A673 (cell line): Measurements from ENCODE around the gene ZNF672. TPM values are rescaled to one million over a fixed set of nuclear protein-coding genes. Genes with fewer than 3 reads are reported as not detected.
"Not testable (repeated sequence)": the region's sequence is repeated elsewhere in the genome, so short reads cannot be mapped to it uniquely, and the experiment has no call there.

Experiments used
- BruUV-seq: library from RNA; stranded (reverse); fragments of 400-500 nt; replicated peaks from 2 replicates; lab custom pipeline; 2021; lab: Mats Ljungman, UMichigan
- CTCF ChIA-PET: fragments of 300-600 bp; sonication (Branson Sonifier 250); formaldehyde crosslinking; loops from one replicate; lab custom pipeline; 2022; ENCODE audit warnings: antibody characterized with exemption; lab: Charles Lee
- POLR2A ChIA-PET: fragments of 300-600 bp; sonication (Branson Sonifier 250); formaldehyde crosslinking; loops from one replicate; lab custom pipeline; 2022; ENCODE audit warnings: antibody characterized with exemption; ENCODE audit not compliant: low non-redundant PET; lab: Charles Lee
- DNase-seq: peaks from one replicate; pipeline ENCODE4 v3.0.0-alpha.2; 2015; ENCODE audit warnings: low spot score
- H3K27ac ChIP-seq: fragments of 200-600 bp; sonication (generic); 2 replicates; pipeline ENCODE4 v1.5.1; 2016; ENCODE audit warnings: mixed run types, low read depth, mild to moderate bottlenecking, mixed read lengths, antibody characterized with exemption, low read length; ENCODE audit not compliant: poor library complexity, severe bottlenecking
- H3K27me3 ChIP-seq: fragments of 200-600 bp; sonication (generic); replicated peaks from 2 replicates; pipeline ENCODE4 v1.6.1; 2017; ENCODE audit warnings: mixed run types, low read depth, mild to moderate bottlenecking, mixed read lengths, antibody characterized with exemption, low read length; ENCODE audit not compliant: insufficient read depth, poor library complexity
- H3K36me3 ChIP-seq: fragments of 200-600 bp; sonication (generic); 2 replicates; pipeline ENCODE4 v1.6.1; 2016; ENCODE audit warnings: mixed run types, mild to moderate bottlenecking, mixed read lengths, antibody characterized with exemption, low read length; ENCODE audit not compliant: insufficient read depth, poor library complexity, severe bottlenecking
- H3K4me1 ChIP-seq: fragments of 200-600 bp; sonication (generic); 2 replicates; pipeline ENCODE4 v1.6.1; 2017; ENCODE audit warnings: mixed run types, mild to moderate bottlenecking, mixed read lengths, antibody characterized with exemption, low read length; ENCODE audit not compliant: insufficient read depth, poor library complexity, severe bottlenecking
- H3K4me3 ChIP-seq: fragments of 200-600 bp; sonication (generic); 2 replicates; pipeline ENCODE4 v1.5.1; 2016; ENCODE audit warnings: low read depth, mixed run types, mild to moderate bottlenecking, mixed read lengths, low read length; ENCODE audit not compliant: poor library complexity, severe bottlenecking
- H3K9me3 ChIP-seq: fragments of 200-600 bp; sonication (generic); 2 replicates; pipeline ENCODE4 v1.6.1; 2016; ENCODE audit warnings: mixed run types, low read depth, mild to moderate bottlenecking, mixed read lengths, antibody characterized with exemption, low read length; ENCODE audit not compliant: poor library complexity, severe bottlenecking
- EZH2 ChIP-seq: fragments of 200-600 bp; sonication (generic); IDR thresholded peaks from 2 replicates; pipeline ENCODE4 v1.6.1; 2017; ENCODE audit warnings: borderline replicate concordance, low read depth, mild to moderate bottlenecking, mixed read lengths, antibody characterized with exemption, low read length; ENCODE audit not compliant: poor library complexity, severe bottlenecking
- intact Hi-C: fragments of 100-400 bp; cut with micrococcal nuclease; formaldehyde crosslinking; loops from one replicate; pipeline ENCODE4 v1.10.0; 2022; ENCODE audit not compliant: unreplicated experiment
- total RNA-seq: library from RNA; stranded (reverse); gene quantifications from 2 replicates; pipeline ENCODE4 v1.2.3, GENCODE V29; 2021
- TF ChIP-seq, protein P1 (sequence below): fragments of 300-800, 200-600 bp; sonication (generic); conservative IDR thresholded peaks from 2 replicates; pipeline ENCODE4 v1.5.1; 2017; ENCODE audit warnings: low read depth, mild to moderate bottlenecking, antibody characterized with exemption, low read length, moderate library complexity, mixed read lengths

Gene ZNF672
- total RNA-seq, 1 experiment from 2014 or later: 21.6 TPM

DNA sequence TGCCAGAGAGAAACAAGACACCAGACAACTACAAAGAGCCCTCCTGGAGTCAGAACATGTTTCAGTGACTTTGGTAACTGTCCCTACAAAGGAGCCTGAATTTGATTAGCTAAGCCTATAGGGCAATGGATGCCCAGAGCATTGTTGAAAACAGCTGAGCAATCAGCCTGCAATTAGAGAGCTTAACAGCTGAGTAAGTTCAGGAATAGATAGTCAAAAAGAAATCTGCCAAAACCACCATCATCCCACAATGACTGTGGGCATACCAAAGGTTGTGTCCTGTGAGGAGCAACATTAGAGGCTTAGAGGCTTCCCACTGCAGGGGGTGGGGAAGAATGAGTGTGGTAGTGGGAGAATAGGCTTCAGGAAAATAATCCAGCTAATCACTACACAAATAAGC lies 44.4 kb upstream of the ZNF672 start:
- ChIA-PET POLR2A (no interaction called here), CTCF (no interaction called here)
- BruUV-seq: no TSS peak
- peaks cover 16% of the 10 kb centered on the region for H3K27me3 ChIP-seq
- H3K27ac ChIP-seq: no peak overlapping the region
- no peak for DNase-seq
- H3K4me3 ChIP-seq: no peak overlapping the region
- H3K9me3 ChIP-seq: no peaks in the 10 kb centered on the region
- intact Hi-C loops: no loop called here
- H3K36me3 ChIP-seq: no peaks in the 10 kb centered on the region
- no peaks in the 10 kb centered on the region for H3K4me1 ChIP-seq
- TF ChIP-seq, protein P1, sequence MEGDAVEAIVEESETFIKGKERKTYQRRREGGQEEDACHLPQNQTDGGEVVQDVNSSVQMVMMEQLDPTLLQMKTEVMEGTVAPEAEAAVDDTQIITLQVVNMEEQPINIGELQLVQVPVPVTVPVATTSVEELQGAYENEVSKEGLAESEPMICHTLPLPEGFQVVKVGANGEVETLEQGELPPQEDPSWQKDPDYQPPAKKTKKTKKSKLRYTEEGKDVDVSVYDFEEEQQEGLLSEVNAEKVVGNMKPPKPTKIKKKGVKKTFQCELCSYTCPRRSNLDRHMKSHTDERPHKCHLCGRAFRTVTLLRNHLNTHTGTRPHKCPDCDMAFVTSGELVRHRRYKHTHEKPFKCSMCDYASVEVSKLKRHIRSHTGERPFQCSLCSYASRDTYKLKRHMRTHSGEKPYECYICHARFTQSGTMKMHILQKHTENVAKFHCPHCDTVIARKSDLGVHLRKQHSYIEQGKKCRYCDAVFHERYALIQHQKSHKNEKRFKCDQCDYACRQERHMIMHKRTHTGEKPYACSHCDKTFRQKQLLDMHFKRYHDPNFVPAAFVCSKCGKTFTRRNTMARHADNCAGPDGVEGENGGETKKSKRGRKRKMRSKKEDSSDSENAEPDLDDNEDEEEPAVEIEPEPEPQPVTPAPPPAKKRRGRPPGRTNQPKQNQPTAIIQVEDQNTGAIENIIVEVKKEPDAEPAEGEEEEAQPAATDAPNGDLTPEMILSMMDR: no peak
- no peak for TF ChIP-seq EZH2

DNA sequence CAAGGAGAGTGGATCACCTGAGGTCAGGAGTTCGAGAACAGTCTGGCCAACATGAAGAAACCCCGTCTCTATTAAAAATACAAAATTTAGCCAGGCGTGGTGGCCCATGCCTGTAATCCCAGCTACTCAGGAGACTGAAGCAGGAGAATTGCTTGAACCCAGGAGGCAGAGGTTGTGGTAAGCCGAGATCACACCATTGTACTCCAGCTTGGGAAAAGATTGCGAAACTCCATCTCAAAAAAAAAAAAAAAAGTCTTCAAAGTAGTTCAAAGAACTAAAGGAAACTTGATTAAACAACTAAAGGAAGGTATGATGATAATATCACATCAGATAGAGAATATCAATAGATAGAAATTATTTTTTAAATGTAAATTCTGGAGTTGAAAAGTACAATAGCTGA lies 43.4 kb upstream of the ZNF672 start:
- H3K36me3 ChIP-seq, H3K4me3 ChIP-seq, DNase-seq, BruUV-seq, H3K27ac ChIP-seq, CTCF ChIA-PET, H3K9me3 ChIP-seq, H3K4me1 ChIP-seq, intact Hi-C loops, POLR2A ChIA-PET: not testable (repeated sequence)
- peaks cover 25% of the 10 kb centered on the region for H3K27me3 ChIP-seq

DNA sequence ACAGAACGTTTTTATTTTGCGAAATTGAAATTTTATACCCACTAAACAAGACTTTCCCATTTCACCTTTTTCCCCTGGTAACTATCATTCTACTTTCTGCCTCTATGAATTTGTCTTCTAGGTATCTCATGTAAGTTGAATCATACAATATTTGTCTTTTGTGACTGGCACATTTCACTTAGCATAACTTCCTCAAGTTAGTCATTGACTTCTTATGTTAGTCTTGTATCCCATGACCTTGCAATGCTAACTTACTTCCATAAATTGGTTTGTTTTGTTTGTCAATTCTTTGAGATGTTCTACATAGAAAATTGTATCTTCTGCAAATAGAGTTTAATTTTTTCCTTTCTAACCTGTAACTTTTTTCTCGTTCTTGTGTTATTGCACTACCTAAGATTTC lies 39.2 kb upstream of the ZNF672 start:
- Histone ChIP-seq H3K9me3 (no peaks in the 10 kb centered on the region), H3K36me3 (no peaks in the 10 kb centered on the region), H3K4me1 (no peaks in the 10 kb centered on the region), H3K27me3 (peaks cover 41% of the 10 kb centered on the region), H3K27ac (no peak overlapping the region), H3K4me3 (no peak overlapping the region)
- no peak for TF ChIP-seq EZH2
- TF ChIP-seq, protein P1: no peak
- intact Hi-C loops: no loop called here
- DNase-seq: no peak
- ChIA-PET POLR2A (no interaction called here), CTCF (no interaction called here)
- no TSS peak for BruUV-seq

DNA sequence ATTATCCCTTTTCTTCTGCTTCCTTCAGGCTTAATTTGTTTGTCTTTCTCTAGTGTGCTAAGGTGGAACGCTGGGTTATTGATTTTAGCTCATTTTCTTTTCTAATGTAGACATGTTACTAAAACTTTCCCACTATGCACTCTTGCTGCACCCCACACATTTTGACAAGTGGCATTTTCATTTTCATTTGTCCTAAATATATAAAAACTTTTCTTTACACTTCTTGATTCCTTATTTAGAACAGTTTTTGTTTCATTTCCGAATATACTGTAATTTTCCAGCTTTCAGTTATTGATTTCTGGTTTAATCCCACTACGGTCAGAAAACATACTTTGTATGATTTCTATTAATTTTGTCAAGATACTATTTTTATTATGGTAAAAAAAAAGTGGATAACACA lies 37.6 kb upstream of the ZNF672 start:
- Histone ChIP-seq H3K4me1 (no peaks in the 10 kb centered on the region), H3K27me3 (peaks cover 41% of the 10 kb centered on the region), H3K4me3 (no peak overlapping the region), H3K9me3 (no peaks in the 10 kb centered on the region), H3K27ac (no peak overlapping the region), H3K36me3 (no peaks in the 10 kb centered on the region)
- CTCF ChIA-PET: no interaction called here
- intact Hi-C loops: no loop called here
- TF ChIP-seq EZH2: no peak
- TF ChIP-seq, protein P1: no peak
- DNase-seq: no peak
- POLR2A ChIA-PET: no interaction called here
- no TSS peak for BruUV-seq
